ENCODE results near the gene TRDN.

GRCh38 chr6:123169774-123170095 lies 467.0 kb downstream of the TRDN start:
- no peak for TF ChIP-seq CTCF (conservative IDR thresholded peaks at IDR 0.05 in 1 of 2, IDR thresholded peaks at IDR 0.05 in 1 of 2; ENCODE audit: extremely low read depth in 1 of 2, insufficient read depth in 1 of 2, low read depth in 1 of 2, low read length in 2 of 2)
- no peak for TF ChIP-seq EZH2 (IDR thresholded peaks at IDR 0.05; ENCODE audit: borderline replicate concordance, low read length)

Measured in mammary epithelial cell (primary cell).